ENCODE measurements around the gene MDGA2. TPM values are rescaled to one million over a fixed set of nuclear protein-coding genes. Genes with fewer than 3 reads are reported as not detected.
"Not testable (repeated sequence)": the region's sequence is repeated elsewhere in the genome, so short reads cannot be mapped to it uniquely, and the experiment has no call there.

The MDGA2 gene
- total RNA-seq, 2 experiments from 2014 or later = not detected

DNA sequence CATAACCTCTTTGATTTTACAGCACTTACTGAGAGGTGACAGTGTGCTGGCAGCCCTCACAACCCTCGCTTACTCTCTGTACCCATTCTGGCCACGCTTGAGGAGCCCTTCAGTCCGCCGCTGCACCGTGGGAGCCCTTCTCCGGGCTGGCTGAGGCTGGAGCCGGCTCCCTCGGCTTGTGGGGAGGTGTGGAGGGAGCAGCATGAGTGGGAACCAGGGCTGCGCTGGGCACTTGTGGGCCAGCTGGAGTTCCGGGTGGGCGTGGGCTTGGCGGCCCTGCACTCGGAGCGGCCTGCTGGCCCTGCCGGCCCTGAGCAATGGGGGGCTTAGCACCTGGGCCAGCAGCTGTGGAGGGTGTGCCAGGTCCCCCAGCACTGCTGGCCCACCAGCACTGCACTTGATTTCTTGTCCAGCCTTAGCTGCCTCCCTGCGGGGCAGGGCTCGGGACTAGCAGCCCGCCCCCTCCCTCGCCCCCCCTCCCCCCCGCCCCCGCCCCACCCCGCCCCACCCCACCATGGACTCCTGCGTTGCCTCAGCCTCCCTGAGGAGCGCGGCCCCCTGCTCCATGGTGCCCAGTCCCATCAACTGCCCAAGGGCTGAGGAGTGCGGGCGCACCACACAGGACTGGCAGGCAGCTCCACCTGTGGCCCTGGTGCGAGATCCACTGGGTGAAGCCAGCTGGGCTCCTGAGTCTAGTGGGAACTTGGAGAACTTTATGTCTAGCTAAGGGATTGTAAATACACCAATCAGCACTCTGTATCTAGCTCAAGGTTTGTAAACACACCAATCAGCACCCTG, 9.9 kb downstream of the MDGA2 start:
- H3K4me3 Mint-ChIP-seq = no peak overlapping the region
- H3K9me3 Mint-ChIP-seq (ENCODE audit: insufficient read depth) = no peaks in the 10 kb centered on the region
- no peaks in the 10 kb centered on the region for H3K4me1 Mint-ChIP-seq (ENCODE audit: low read depth)
- H3K27ac Mint-ChIP-seq = no peak overlapping the region
- ChIA-PET POLR2A (no interaction called here), CTCF (no interaction called here)
- DNase-seq (no peak), ATAC-seq (no peak)
- no peaks in the 10 kb centered on the region for H3K27me3 Mint-ChIP-seq (ENCODE audit: low read depth)
- H3K36me3 Mint-ChIP-seq (ENCODE audit: low read depth) = no peaks in the 10 kb centered on the region

DNA sequence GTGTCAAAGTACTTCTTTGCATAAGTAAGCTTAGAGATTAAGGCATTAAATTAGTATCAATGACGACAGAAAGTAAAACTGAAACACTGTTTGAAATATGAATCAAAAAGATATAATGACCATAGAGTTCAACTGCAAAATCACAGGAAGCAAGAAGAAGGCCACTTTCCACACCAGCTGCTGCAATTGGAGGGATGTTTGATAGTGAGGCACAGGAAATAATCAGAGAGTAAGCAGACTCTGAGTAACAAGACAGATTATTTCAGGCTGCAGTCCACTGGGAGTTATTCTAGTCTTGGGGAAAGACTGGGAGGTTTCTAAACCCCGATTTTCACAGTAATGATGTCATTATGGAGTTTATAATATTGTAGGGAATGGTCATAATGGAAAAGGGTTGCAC, 12.9 kb downstream of the MDGA2 start:
- CTCF ChIA-PET = no interaction called here
- Mint-ChIP-seq H3K9me3 (ENCODE audit: insufficient read depth) (no peaks in the 10 kb centered on the region), H3K4me1 (ENCODE audit: low read depth) (no peaks in the 10 kb centered on the region), H3K4me3 (no peak overlapping the region), H3K27me3 (ENCODE audit: low read depth) (no peaks in the 10 kb centered on the region), H3K27ac (no peak overlapping the region), H3K36me3 (ENCODE audit: low read depth) (no peaks in the 10 kb centered on the region)
- POLR2A ChIA-PET = no interaction called here
- DNase-seq = no peak
- ATAC-seq = no peak

DNA sequence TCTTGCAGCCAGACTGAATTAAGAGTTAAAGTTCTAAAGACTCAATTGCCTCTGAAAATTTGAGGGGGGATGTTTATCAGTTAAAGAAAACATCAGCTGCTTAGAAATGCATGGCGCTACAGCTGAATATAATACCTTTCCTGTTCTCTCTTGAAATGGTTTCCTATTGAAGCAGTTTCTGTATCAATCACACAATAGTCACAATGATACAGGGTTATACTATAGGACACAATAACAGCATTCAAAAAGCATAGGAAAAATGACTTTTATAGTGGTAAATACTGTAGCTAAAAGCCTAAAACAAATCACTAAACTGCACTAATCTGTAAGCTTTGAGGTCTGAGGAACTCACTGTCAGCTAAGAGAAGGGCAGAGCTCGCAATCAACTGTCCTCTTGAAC, 15.2 kb downstream of the MDGA2 start:
- ChIA-PET POLR2A (no interaction called here), CTCF (no interaction called here)
- Mint-ChIP-seq H3K9me3 (ENCODE audit: insufficient read depth) (no peaks in the 10 kb centered on the region), H3K36me3 (ENCODE audit: low read depth) (no peaks in the 10 kb centered on the region), H3K27me3 (ENCODE audit: low read depth) (no peaks in the 10 kb centered on the region), H3K4me3 (no peak overlapping the region), H3K27ac (no peak overlapping the region), H3K4me1 (ENCODE audit: low read depth) (no peaks in the 10 kb centered on the region)
- ATAC-seq = no peak
- no peak for DNase-seq

DNA sequence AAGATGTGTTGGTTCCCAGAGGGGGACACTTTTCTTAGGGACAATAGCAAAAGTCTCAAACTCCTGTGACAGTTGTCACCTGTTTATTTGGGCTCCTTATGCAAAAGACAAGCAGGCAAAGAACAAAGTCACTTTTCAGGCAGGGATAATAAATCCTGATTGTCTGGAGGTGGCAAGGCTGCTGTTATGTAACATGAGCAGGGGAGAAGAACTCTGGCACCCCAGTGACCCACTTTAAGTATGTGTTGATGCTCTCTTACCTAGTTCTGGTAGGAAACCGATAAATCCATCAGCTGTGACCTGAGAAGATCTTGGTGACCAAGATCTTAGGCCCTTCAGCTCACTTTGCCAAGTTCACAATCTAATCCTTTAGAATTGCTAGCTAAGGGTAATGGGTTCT, 17.4 kb downstream of the MDGA2 start:
- no peak for ATAC-seq
- CTCF ChIA-PET = no interaction called here
- no peaks in the 10 kb centered on the region for H3K4me1 Mint-ChIP-seq (ENCODE audit: low read depth)

DNA sequence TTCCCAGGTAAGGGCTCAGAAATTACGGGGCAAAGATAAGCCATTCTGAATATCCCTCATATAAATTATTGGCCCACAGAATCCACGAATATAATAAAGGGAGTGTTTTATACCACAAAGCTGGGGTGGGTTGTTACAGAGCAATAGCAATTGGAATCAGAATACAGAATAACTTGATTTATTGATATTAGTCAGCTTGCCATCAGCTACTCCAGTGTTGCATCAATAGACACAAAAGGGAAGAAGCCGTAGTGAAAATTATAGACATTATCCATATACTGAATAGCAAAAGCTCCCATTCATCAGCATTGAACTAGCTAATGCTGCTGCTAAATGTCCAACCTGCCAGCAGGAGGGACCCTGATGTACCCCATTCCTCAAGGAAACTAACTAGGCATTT, 18.3 kb downstream of the MDGA2 start:
- Mint-ChIP-seq H3K36me3 (ENCODE audit: low read depth) (no peaks in the 10 kb centered on the region), H3K27me3 (ENCODE audit: low read depth) (no peaks in the 10 kb centered on the region), H3K4me3 (no peak overlapping the region), H3K27ac (no peak overlapping the region), H3K9me3 (ENCODE audit: insufficient read depth) (no peaks in the 10 kb centered on the region), H3K4me1 (ENCODE audit: low read depth) (no peaks in the 10 kb centered on the region)
- ATAC-seq = no peak
- no peak for DNase-seq
- ChIA-PET POLR2A (no interaction called here), CTCF (no interaction called here)

More for the DNA sequence above, 17.4 kb downstream of the MDGA2 start:
- Mint-ChIP-seq H3K36me3 (ENCODE audit: low read depth) (no peaks in the 10 kb centered on the region), H3K27me3 (ENCODE audit: low read depth) (no peaks in the 10 kb centered on the region), H3K9me3 (ENCODE audit: insufficient read depth) (no peaks in the 10 kb centered on the region), H3K27ac (no peak overlapping the region), H3K4me3 (no peak overlapping the region)
- POLR2A ChIA-PET = no interaction called here
- no peak for DNase-seq

DNA sequence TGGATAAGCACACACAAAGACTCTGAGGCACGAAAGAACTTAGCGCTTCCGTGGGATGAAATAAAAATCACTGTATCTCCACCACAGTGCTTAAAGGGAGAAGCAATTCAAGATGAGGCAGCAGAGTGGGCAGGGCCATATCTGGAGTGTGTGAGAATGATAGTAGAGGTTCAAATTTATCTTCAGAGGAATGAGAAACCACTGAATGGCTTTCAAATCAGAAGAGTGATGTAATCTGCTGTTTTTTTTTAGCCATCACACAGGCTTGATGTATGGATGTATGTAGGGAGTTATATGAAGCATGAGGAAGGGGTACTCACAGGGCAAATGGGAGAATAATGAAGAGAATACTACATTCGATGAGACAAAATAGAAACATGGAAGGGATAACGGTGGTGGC, 24.1 kb downstream of the MDGA2 start:
- H3K27me3 Mint-ChIP-seq (ENCODE audit: low read depth) = no peaks in the 10 kb centered on the region
- no peak for ATAC-seq

DNA sequence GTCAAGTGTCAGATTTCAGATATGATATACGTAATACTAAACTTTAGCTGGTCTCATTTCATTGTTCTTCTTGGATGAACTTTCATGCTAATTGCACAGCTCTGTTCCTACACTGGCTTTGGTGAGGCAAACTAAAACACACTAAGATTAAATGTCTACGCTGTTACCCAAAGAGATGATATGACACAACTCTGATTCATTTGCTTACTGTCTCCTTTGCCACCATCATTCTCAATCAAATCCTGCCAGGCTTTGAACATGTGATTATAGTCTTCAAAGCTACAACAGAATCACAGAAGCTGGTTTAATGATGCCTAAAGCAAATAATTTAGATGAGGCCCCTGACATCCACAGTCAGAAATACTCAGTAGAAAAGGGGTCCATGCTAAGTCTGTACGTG, 37.7 kb downstream of the MDGA2 start:
- Mint-ChIP-seq H3K9me3 (ENCODE audit: insufficient read depth) (peaks cover 6% of the 10 kb centered on the region), H3K4me3 (no peak overlapping the region), H3K27me3 (ENCODE audit: low read depth) (no peaks in the 10 kb centered on the region), H3K4me1 (ENCODE audit: low read depth) (no peaks in the 10 kb centered on the region), H3K36me3 (ENCODE audit: low read depth) (no peaks in the 10 kb centered on the region), H3K27ac (no peak overlapping the region)
- ATAC-seq (no peak), DNase-seq (no peak)
- ChIA-PET CTCF (no interaction called here), POLR2A (no interaction called here)

More for the DNA sequence above, 24.1 kb downstream of the MDGA2 start:
- ChIA-PET CTCF (no interaction called here), POLR2A (no interaction called here)
- no peak for DNase-seq
- H3K4me3 Mint-ChIP-seq = no peak overlapping the region
- H3K36me3 Mint-ChIP-seq (ENCODE audit: low read depth) = no peaks in the 10 kb centered on the region
- H3K4me1 Mint-ChIP-seq (ENCODE audit: low read depth) = no peaks in the 10 kb centered on the region
- H3K27ac Mint-ChIP-seq = no peak overlapping the region
- H3K9me3 Mint-ChIP-seq (ENCODE audit: insufficient read depth) = no peaks in the 10 kb centered on the region

DNA sequence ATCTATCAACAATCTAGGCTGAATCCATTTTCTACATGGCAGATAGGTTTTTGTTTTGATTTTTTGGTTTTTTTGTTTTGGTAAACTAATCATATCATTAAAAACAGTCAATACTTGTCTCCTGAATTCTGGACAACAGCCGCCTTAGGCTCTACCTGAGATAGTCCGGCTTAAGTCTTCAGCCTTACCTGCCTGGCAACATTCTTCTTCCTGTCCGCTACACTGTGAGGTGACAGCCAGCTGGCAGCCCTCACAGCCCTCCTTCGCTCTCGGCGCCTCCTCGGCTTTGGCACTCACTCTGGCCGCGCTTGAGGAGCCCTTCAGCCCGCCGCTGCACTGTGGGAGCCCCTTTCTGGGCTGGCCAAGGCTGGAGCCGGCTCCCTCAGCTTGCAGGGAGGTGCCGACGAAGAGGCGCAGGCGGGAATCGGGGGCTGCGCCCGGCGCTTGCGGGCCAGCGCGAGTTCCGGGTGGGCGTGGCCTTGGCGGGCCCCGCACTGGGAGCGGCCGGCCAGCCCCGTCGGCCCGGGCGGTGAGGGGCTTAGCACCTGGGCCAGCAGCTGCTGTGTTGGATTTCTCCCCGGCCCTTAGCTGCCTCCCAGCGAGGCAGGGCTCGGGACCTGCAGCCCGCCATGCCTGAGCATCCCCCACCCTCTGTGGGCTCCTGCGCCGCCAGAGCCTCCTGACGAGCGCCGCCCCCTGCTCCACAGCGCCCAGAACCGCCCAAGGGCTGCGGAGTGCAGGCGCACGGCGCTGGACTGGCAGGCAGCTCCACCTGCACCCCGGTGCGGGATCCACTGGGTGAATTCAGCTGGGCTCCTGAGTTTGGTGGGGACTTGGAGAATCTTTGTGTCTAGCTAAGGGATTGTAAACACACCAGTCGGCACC, 49.0 kb downstream of the MDGA2 start:
- ChIA-PET CTCF (no interaction called here), POLR2A (no interaction called here)
- ATAC-seq = no peak
- no peak overlapping the region for H3K27ac Mint-ChIP-seq
- H3K9me3 Mint-ChIP-seq (ENCODE audit: insufficient read depth) = peaks cover 19% of the 10 kb centered on the region
- no peaks in the 10 kb centered on the region for H3K36me3 Mint-ChIP-seq (ENCODE audit: low read depth)
- no peak overlapping the region for H3K4me3 Mint-ChIP-seq
- no peak for DNase-seq
- no peaks in the 10 kb centered on the region for H3K4me1 Mint-ChIP-seq (ENCODE audit: low read depth)
- H3K27me3 Mint-ChIP-seq (ENCODE audit: low read depth) = no peaks in the 10 kb centered on the region

DNA sequence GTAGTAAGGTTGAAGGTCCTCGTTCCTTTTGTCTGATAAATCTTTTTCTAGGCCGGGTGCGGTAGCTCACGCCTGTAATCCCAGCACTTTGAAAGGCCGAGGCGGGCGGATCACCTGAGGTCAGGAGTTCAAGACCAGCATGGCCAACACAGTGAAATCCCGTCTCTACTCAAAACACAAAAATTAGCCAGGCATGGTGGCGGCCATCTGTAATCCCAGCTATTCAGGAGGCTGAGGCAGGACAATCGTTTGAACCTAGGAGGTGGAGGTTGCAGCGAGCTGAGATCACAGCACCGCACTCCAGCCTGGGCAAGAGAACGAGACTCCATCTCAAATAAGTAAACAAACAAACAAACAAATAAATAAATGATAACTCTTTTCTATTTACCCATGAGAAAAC, 51.3 kb downstream of the MDGA2 start:
- CTCF ChIA-PET; H3K36me3 Mint-ChIP-seq (ENCODE audit: low read depth); POLR2A ChIA-PET; H3K4me3 Mint-ChIP-seq; DNase-seq; H3K4me1 Mint-ChIP-seq (ENCODE audit: low read depth); H3K27ac Mint-ChIP-seq; H3K27me3 Mint-ChIP-seq (ENCODE audit: low read depth); ATAC-seq: not testable (repeated sequence)
- H3K9me3 Mint-ChIP-seq (ENCODE audit: insufficient read depth) = peaks cover 18% of the 10 kb centered on the region

DNA sequence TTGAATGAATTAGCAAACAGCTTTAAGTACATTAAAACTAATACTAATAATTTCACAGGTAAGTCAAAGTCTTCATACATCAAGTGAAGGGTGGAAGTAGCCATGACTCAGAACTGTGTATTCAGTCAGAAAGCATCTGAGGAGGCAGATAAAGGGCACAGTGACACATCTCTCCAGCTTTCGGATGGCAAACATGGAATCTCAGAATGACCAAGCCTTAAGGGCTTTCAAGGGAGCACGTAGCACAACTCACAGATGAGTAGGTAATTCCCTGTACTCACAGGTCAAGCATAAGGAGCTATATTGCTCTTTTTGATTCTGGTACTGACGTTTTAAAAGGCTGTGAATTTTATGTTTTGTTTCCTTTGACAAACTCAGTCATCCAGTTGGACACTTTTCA, 56.0 kb downstream of the MDGA2 start:
- no peak overlapping the region for H3K4me3 Mint-ChIP-seq
- ChIA-PET POLR2A (no interaction called here), CTCF (no interaction called here)
- H3K9me3 Mint-ChIP-seq (ENCODE audit: insufficient read depth) = peaks cover 5% of the 10 kb centered on the region
- no peak for DNase-seq
- no peaks in the 10 kb centered on the region for H3K36me3 Mint-ChIP-seq (ENCODE audit: low read depth)
- H3K4me1 Mint-ChIP-seq (ENCODE audit: low read depth) = no peaks in the 10 kb centered on the region
- ATAC-seq = no peak
- H3K27ac Mint-ChIP-seq = no peak overlapping the region
- no peaks in the 10 kb centered on the region for H3K27me3 Mint-ChIP-seq (ENCODE audit: low read depth)

DNA sequence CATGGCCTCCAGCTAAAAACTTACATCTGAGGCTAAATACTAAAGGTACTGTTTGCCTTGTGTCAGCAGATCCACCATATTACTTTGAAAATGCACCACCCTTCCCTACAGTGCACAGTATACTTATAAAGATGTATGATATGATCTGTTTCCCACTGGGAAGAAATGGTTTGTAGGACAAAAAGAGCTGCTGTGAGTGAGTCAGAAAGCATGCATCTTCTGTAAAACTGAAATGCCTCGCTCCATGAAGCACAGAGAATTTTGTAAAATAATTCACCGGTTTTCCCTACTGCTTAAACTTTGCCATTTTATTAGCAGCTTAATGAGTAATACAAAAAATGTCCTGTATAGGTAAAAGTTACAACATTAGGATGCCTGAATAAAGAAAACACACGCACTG, 68.8 kb downstream of the MDGA2 start:
- Mint-ChIP-seq H3K36me3 (ENCODE audit: low read depth) (no peaks in the 10 kb centered on the region), H3K27ac (no peak overlapping the region), H3K27me3 (ENCODE audit: low read depth) (no peaks in the 10 kb centered on the region), H3K4me3 (no peak overlapping the region), H3K9me3 (ENCODE audit: insufficient read depth) (no peaks in the 10 kb centered on the region), H3K4me1 (ENCODE audit: low read depth) (no peaks in the 10 kb centered on the region)
- POLR2A ChIA-PET = no interaction called here
- no peak for ATAC-seq
- CTCF ChIA-PET = no interaction called here
- DNase-seq = no peak

DNA sequence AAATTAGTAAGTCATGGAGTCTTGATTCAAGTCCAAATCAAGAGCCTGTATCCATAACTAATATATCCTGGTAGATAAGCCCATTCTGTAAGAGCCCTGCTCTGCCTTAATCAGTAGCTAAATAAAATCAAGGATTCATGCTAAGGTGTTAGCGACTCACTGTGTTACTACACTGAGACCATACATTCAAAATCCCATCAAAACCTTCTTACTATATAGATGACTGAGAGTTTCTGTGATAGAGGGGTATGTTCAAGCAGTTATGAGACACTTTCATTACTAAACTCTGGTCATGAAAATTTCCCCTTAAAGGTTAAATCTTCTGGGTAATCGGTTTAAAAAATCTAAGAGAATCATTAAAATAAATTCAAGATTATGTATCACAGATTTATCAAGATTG, 78.5 kb downstream of the MDGA2 start:
- no peak overlapping the region for H3K27ac Mint-ChIP-seq
- ChIA-PET CTCF (no interaction called here), POLR2A (no interaction called here)
- peaks cover 8% of the 10 kb centered on the region for H3K9me3 Mint-ChIP-seq (ENCODE audit: insufficient read depth)
- H3K27me3 Mint-ChIP-seq (ENCODE audit: low read depth) = no peaks in the 10 kb centered on the region
- DNase-seq = no peak
- no peak for ATAC-seq
- no peaks in the 10 kb centered on the region for H3K4me1 Mint-ChIP-seq (ENCODE audit: low read depth)
- no peak overlapping the region for H3K4me3 Mint-ChIP-seq
- H3K36me3 Mint-ChIP-seq (ENCODE audit: low read depth) = no peaks in the 10 kb centered on the region
